ENCODE data around the gene FAM193A.
"Not testable (repeated sequence)": the region's sequence is repeated elsewhere in the genome, so short reads cannot be mapped to it uniquely, and the experiment has no call there.

Gene FAM193A

GRCh38 chr4:2756691-2757350 is 220.4 kb downstream of the FAM193A start:
- ChIA-PET CTCF (interaction anchor here (1.0 to 1.8 kb wide), 5 partner anchors 8 to 38 kb away, joined by 3 to 5 read pairs (median 3); no protein-coding TSS in a partner anchor), POLR2A (interaction anchor here (1.7 kb wide), 1 partner anchor 11 kb away, joined by 7 read pairs; no protein-coding TSS in a partner anchor)
- TF ChIP-seq, protein P1, sequence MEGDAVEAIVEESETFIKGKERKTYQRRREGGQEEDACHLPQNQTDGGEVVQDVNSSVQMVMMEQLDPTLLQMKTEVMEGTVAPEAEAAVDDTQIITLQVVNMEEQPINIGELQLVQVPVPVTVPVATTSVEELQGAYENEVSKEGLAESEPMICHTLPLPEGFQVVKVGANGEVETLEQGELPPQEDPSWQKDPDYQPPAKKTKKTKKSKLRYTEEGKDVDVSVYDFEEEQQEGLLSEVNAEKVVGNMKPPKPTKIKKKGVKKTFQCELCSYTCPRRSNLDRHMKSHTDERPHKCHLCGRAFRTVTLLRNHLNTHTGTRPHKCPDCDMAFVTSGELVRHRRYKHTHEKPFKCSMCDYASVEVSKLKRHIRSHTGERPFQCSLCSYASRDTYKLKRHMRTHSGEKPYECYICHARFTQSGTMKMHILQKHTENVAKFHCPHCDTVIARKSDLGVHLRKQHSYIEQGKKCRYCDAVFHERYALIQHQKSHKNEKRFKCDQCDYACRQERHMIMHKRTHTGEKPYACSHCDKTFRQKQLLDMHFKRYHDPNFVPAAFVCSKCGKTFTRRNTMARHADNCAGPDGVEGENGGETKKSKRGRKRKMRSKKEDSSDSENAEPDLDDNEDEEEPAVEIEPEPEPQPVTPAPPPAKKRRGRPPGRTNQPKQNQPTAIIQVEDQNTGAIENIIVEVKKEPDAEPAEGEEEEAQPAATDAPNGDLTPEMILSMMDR (IDR thresholded peaks at IDR 0.05; ENCODE audit: control extremely low read depth, extremely low read depth, low read depth, missing control alignments): no peak
- DNase-seq (ENCODE audit: extremely low spot score): no peak

DNA sequence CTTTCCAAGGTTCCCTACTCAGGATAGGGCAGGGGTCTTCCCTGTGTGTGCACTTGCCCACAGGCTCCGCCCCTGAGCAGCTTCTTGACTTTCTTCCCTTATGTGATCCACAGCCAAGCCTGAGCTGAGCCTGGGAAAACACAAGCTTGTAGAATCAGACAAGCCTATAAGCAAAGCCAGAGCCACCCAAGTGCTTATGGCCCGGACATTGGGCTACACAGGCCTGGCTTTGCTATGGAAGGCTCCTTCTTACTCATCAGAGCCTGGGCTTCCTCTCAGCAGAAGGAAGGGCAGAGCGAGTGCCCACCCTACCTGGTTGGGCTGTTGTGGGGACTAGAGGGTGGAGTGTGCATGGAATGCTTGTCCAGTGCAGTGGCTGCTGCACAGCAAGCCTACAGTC is 221.0 kb downstream of the FAM193A start:
- CTCF ChIA-PET: interaction anchor here (1.1 to 1.4 kb wide), 2 partner anchors 16 to 109 kb away, joined by 3 read pairs; no protein-coding TSS in a partner anchor
- POLR2A ChIA-PET: interaction anchor here (0.6 kb wide), 1 partner anchor 32 kb away, joined by 7 read pairs; no protein-coding TSS in a partner anchor
- TF ChIP-seq, protein P1 (IDR thresholded peaks at IDR 0.05; ENCODE audit: control extremely low read depth, extremely low read depth, low read depth, missing control alignments): no peak
- DNase-seq (ENCODE audit: extremely low spot score): no peak

GRCh38 chr4:2761035-2761923 is 224.8 kb downstream of the FAM193A start:
- CTCF ChIA-PET: interaction anchor here (1.0 to 1.6 kb wide), 4 partner anchors 10 to 217 kb away, joined by 3 to 5 read pairs (median 3); no protein-coding TSS in a partner anchor
- TF ChIP-seq, protein P1 (IDR thresholded peaks at IDR 0.05; ENCODE audit: control extremely low read depth, extremely low read depth, low read depth, missing control alignments): no peak
- peak; percentile 33 for DNase-seq (ENCODE audit: extremely low spot score)
- POLR2A ChIA-PET: no interaction called here

DNA sequence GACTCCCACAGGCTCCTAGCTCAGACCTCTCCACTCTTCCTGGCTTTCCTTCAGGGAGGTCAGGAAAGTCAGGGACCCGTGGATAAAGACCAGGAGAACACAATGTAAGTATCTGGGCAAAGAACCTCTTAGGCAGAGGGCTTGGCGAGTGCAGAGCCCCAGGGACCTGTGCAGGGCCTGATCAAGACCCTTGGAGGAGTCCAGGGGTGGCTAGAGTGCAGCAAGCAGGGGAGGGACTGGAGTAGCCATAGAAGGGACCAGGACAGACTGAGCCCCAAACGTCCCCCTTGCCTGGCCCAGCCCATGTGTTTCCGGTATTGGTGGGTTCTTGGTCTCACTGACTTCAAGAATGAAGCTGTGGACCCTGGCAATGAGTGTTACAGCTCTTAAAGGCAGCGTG is 225.6 kb downstream of the FAM193A start:
- ChIA-PET CTCF (interaction anchor here (1.0 to 3.5 kb wide), 9 partner anchors 9 to 216 kb away, joined by 3 to 30 read pairs (median 5); no protein-coding TSS in a partner anchor), POLR2A (no interaction called here)
- DNase-seq (ENCODE audit: extremely low spot score): no peak
- TF ChIP-seq, protein P1 (IDR thresholded peaks at IDR 0.05; ENCODE audit: control extremely low read depth, extremely low read depth, low read depth, missing control alignments): no peak

DNA sequence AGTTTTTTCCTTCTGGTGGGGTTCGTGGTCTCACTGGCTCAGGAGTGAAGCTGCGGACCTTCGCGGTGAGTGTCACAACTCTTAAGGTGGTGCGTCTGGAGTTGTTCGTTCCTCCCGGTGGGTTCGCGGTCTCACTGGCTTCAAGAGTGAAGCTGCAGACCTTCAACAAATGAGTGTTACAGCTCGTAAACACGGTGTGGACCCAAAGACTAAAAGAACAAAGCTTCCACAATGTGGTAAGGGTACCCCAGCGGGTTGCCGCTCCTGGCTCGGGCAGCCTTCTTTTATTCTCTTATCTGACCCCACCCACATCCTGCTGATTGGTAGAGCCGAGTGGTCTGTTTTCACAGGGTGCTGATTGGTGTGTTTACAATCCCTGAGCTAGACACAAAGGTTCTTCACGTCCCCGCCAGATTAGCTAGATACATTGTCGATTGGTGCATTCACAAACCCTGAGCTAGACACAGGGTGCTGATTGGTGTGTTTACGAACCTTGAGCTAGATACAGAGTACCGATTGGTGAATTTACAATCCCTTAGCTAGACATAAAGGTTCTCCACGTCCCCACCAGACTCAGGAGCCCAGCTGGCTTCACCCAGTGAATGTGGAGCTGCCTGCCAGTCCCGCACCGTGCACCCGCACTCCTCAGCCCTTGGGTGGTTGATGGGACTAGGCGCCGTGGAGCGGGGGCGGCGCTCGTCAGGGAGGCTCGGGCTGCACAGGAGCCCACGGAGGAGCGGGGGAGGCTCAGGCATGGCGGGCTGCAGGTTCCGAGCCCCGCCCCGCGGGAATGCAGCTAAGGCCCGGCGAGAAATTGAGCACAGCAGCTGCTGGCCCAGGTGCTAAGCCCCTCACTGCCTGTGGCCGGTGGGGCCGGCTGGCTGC is 226.3 kb downstream of the FAM193A start:
- DNase-seq (ENCODE audit: extremely low spot score); POLR2A ChIA-PET: not testable (repeated sequence)
- CTCF ChIA-PET: interaction anchor here (0.9 to 3.5 kb wide), 30 partner anchors 8 to 296 kb away, joined by 3 to 30 read pairs (median 5); partner anchors contain the start of genes GRK4 and NOP14

DNA sequence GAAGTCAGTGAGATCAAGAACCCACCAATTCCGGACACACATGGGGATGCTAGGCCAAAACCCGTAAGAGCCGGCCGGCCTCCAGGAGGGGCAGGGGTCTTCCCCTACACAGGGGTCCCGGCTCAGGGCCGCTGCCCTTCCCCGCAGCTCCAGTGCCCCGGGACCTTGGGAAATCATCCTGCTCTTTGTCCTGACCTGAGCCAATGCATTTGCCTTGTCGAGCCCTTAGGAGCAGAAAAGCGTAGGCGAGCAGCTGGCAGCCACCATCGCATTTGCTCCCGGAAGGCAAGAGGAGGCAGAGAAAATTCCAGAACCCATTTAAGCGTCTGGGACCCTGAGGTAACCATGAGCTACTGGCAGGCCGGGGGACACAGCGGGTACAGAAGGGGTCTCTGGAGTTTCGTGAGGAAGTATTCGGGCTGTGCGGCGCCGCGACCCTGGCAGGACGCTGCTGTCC is 227.1 kb downstream of the FAM193A start:
- POLR2A ChIA-PET: no interaction called here
- peak; percentile 18 for DNase-seq (ENCODE audit: extremely low spot score)
- TF ChIP-seq, protein P1 (IDR thresholded peaks at IDR 0.05; ENCODE audit: control extremely low read depth, extremely low read depth, low read depth, missing control alignments): no peak
- CTCF ChIA-PET: interaction anchor here (0.6 to 3.5 kb wide), 35 partner anchors 10 to 295 kb away, joined by 3 to 30 read pairs (median 4); partner anchors contain the start of genes GRK4 and NOP14

Data from GM10248 (cell line).